Measurements from ENCODE around the gene ACVR2A.

DNA sequence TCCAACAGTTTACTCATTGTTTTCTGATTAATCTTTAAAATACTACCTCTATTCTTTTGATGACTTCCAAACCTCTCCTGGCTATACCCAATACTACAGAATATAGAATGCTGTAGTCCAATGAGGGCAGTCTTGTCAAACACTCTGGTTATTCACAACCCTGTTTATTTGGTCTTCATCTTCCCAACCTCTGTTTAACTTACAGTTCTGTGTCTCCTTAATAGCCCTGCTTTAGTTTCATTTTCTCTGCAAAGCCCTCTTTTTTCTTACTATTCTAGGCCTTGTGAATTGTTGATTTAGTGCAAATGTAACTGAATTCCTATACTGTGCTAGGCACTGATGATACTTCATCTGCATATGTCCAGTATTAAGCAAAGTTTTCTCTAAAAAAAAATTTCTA lies 40.0 kb downstream of the ACVR2A start:
- TF ChIP-seq, protein P1, sequence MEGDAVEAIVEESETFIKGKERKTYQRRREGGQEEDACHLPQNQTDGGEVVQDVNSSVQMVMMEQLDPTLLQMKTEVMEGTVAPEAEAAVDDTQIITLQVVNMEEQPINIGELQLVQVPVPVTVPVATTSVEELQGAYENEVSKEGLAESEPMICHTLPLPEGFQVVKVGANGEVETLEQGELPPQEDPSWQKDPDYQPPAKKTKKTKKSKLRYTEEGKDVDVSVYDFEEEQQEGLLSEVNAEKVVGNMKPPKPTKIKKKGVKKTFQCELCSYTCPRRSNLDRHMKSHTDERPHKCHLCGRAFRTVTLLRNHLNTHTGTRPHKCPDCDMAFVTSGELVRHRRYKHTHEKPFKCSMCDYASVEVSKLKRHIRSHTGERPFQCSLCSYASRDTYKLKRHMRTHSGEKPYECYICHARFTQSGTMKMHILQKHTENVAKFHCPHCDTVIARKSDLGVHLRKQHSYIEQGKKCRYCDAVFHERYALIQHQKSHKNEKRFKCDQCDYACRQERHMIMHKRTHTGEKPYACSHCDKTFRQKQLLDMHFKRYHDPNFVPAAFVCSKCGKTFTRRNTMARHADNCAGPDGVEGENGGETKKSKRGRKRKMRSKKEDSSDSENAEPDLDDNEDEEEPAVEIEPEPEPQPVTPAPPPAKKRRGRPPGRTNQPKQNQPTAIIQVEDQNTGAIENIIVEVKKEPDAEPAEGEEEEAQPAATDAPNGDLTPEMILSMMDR (IDR thresholded peaks at IDR 0.05): no peak
- no peak for TF ChIP-seq POLR2A (IDR thresholded peaks at IDR 0.05)
- TF ChIP-seq EP300 (IDR thresholded peaks at IDR 0.05): no peak
